Esophagus squamous epithelium (tissue), 5 donors: ENCODE measurements around the gene JPH2. TPM values are rescaled to one million over a fixed set of nuclear protein-coding genes. Genes with fewer than 3 reads are reported as not detected.
A peak's percentile ranks its signal among the peaks of the same experiment; 100 is the strongest.

Source experiments
- DNase-seq: peaks from one replicate; lab custom pipeline; 2025; lab: John Stamatoyannopoulos, UW
- H3K27ac ChIP-seq, 4 donors: fragments of 200-600 bp; sonication (generic); one replicate each; pipeline ENCODE4 v1.5.1; 2016 to 2019; ENCODE audit warnings: mild to moderate bottlenecking in 1 of 4
- H3K27me3 ChIP-seq, 4 donors: fragments of 200-600 bp; sonication (generic); 1 replicate in 3 of 4; 2 replicates in 1 of 4; pipeline versions ENCODE4 v1.5.1 to v1.6.0; 2017 to 2021; ENCODE audit warnings: antibody characterized with exemption in 1 of 4
- H3K36me3 ChIP-seq, 3 donors: fragments of 200-600 bp; sonication (generic); one replicate each; pipeline ENCODE4 v1.5.1; 2016 to 2019
- H3K4me1 ChIP-seq, 3 donors: fragments of 200-600 bp; sonication (generic); one replicate each; pipeline ENCODE4 v1.5.1; 2017 to 2019
- H3K4me3 ChIP-seq, 4 donors: fragments of 200-600 bp; sonication (generic); 1 replicate in 3 of 4; 2 replicates in 1 of 4; pipeline ENCODE4 v1.5.1; 2016 to 2019; ENCODE audit warnings: mild to moderate bottlenecking in 2 of 4, moderate library complexity in 1 of 4
- H3K9me3 ChIP-seq, 3 donors: fragments of 200-600 bp; sonication (generic); one replicate each; pipeline ENCODE4 v1.5.1; 2016 to 2019
- POLR2A ChIP-seq, 4 donors: fragments of 450-650 bp; IDR thresholded peaks; one replicate each; pipeline ENCODE4 v1.6.1; 2017; ENCODE audit warnings: antibody characterized with exemption in 4 of 4, mild to moderate bottlenecking in 4 of 4, moderate library complexity in 3 of 4
- WGBS, 2 donors: methylation state at CpG; one replicate each; pipeline ENCODE4 v1.1.5; 2018; 5-methylcytosine and 5-hydroxymethylcytosine counted together
- intact Hi-C: fragments of 100-400 bp; cut with DNase I; formaldehyde crosslinking; loops from one replicate; pipeline ENCODE4 v1.15.0; 2022
- total RNA-seq, 4 donors: library from RNA; depleted of rRNA; stranded (reverse); fragments of >200 nt; gene quantifications; one replicate each; pipeline ENCODE4 v1.1.0, GENCODE V29; 2016
- TF ChIP-seq, protein P1 (sequence below), 6 experiments: fragments of 450-650 bp in 4 of 6; fragments of 200-600 bp in 2 of 6; sonication (generic) in 2 of 6; IDR thresholded peaks; one replicate each; pipeline ENCODE4 v1.5.1; 2016 to 2019; ENCODE audit warnings: antibody characterized with exemption in 6 of 6, mild to moderate bottlenecking in 4 of 6, moderate library complexity in 4 of 6
- donor health status: DM: yes; HTN: yes; CAD: no.

JPH2 gene
- total RNA-seq, 4 donors from 2014 or later = 2.4 to 32.0 (median 6.8) TPM

DNA sequence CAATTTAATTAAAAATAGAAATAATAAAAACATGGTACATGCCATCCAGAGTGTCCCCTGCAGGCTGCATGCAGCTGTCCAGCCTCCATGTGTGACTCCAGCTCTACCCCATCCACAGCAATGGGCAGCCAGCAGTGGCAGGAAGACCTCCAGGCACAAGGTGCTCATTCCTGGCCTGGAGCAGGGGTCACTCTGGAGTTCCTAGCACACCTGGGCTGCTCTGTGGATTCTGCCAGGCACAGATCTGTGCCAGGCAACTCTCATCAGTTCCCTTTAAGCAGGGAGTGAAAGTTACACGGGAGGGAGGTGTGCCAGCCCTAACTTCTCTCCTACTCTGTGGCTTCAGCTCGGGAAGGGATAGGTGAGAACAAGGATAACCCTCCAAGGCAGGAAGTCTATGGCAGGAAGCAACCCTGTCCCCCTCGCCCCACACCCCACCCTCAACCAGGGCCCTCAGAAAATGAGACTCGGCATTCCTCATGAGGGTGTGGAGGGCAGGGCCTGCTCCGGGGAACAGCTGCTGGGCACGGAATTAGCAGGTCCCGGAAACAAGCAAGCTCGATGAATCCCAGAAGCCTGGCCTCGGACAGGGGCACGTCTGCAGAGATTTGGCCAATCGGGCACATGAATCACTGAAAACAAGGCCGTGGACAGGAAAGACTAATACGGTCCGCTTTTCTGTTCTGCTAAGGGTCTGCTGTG is 10.0 kb downstream of the JPH2 start:
- WGBS, 2 donors = 16 to 27% methylated on average over 4 to 8 of the region's 14 CpGs
- Histone ChIP-seq H3K36me3 (no peaks in the 10 kb centered on the region), H3K4me1 (peaks cover 0 to 23% (median 15%) of the 10 kb centered on the region in 3 donors), H3K27ac (peak overlapping the region; percentile 1 to 87 (median 66)), H3K4me3 (peak overlapping the region in 1 of 4 donors; percentile 38), H3K9me3 (no peaks in the 10 kb centered on the region), H3K27me3 (peaks cover 0 to 38% (median 0%) of the 10 kb centered on the region in 4 donors)
- DNase-seq = no peak
- intact Hi-C loops = loop anchor here (10.0 kb wide), 1 partner anchor 422 kb away; no protein-coding TSS in a partner anchor
- no peak for TF ChIP-seq POLR2A (IDR thresholded peaks at IDR 0.05)
- TF ChIP-seq, protein P1, sequence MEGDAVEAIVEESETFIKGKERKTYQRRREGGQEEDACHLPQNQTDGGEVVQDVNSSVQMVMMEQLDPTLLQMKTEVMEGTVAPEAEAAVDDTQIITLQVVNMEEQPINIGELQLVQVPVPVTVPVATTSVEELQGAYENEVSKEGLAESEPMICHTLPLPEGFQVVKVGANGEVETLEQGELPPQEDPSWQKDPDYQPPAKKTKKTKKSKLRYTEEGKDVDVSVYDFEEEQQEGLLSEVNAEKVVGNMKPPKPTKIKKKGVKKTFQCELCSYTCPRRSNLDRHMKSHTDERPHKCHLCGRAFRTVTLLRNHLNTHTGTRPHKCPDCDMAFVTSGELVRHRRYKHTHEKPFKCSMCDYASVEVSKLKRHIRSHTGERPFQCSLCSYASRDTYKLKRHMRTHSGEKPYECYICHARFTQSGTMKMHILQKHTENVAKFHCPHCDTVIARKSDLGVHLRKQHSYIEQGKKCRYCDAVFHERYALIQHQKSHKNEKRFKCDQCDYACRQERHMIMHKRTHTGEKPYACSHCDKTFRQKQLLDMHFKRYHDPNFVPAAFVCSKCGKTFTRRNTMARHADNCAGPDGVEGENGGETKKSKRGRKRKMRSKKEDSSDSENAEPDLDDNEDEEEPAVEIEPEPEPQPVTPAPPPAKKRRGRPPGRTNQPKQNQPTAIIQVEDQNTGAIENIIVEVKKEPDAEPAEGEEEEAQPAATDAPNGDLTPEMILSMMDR (IDR thresholded peaks at IDR 0.05) = no peak

DNA sequence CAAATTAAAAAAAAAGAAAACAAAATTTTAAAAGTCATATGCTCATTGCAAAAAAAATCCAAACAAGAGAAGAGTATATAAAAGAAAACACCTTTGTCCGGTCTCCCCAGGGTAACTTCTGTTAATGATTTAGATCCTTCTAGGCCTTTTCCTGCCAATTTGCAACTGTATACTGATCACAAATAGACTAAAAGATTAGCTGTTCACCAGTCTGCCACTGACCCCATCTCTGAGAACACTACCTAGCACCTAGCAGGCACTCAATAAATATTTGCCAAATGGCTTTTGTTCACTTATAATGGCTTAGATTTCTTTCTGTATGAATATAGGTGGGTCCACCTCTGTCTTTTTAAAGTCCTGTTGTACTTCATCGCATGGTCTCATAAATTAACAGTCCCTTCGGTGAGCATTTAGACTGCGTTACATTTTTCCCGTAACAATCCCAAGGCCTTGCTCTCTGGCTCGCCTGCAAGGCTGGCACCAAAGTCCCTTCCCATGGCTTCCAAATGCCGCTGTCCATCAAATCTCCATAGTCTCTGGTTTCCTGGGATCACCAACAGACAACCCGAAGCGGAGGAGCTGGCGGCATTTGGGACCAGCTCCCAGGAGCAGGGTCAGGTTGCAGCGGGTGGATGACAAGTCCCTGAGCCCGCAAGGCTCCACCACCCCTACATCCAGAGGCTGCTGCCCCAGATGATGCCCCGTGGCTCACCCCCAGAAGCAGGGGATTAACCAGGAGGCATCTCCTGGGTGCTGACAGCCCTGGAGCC is 11.8 kb downstream of the JPH2 start:
- Histone ChIP-seq H3K36me3 (no peaks in the 10 kb centered on the region), H3K27ac (peak overlapping the region in 3 of 4 donors; percentile 14 to 65 (median 60)), H3K9me3 (no peaks in the 10 kb centered on the region), H3K4me1 (peaks cover 0 to 28% (median 15%) of the 10 kb centered on the region in 3 donors), H3K4me3 (no peak overlapping the region), H3K27me3 (peaks cover 0 to 28% (median 0%) of the 10 kb centered on the region in 4 donors)
- intact Hi-C loops = loop anchor here (10.0 kb wide), 1 partner anchor 420 kb away; no protein-coding TSS in a partner anchor
- TF ChIP-seq, protein P1 (IDR thresholded peaks at IDR 0.05) = no peak
- TF ChIP-seq POLR2A (IDR thresholded peaks at IDR 0.05) = no peak
- no peak for DNase-seq
- WGBS, 2 donors = 83 to 88% methylated on average over 7 to 13 of the region's 13 CpGs

DNA sequence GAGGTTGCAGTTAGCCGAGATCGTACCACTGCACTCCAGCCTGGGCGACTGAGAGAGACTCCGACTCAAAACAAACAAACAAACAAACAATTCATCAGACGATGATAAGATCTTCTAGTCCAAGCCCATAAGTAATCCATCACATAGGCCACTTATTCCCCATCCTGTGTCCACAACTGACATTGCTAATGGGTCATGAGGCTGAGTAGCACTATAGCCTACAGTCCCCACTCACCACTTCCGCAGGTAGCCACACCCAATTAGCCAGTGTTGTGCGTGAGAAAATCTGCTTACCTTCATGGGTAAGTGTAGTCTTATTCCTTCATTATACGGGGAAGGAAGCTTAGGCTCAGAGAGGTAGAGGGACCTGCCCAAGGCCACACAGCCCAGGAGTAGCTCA is 13.1 kb downstream of the JPH2 start:
- Histone ChIP-seq H3K9me3 (no peaks in the 10 kb centered on the region), H3K36me3 (no peaks in the 10 kb centered on the region), H3K4me3 (no peak overlapping the region), H3K27me3 (peaks cover 0 to 26% (median 0%) of the 10 kb centered on the region in 4 donors), H3K27ac (peak overlapping the region in 2 of 4 donors; percentile 30 to 34), H3K4me1 (peaks cover 0 to 28% (median 15%) of the 10 kb centered on the region in 3 donors)
- DNase-seq = no peak
- TF ChIP-seq, protein P1 (IDR thresholded peaks at IDR 0.05) = no peak
- no peak for TF ChIP-seq POLR2A (IDR thresholded peaks at IDR 0.05)
- intact Hi-C loops = loop anchor here (10.0 kb wide), 1 partner anchor 419 kb away; no protein-coding TSS in a partner anchor
- 68 to 69% methylated on average over 7 to 8 of the region's 8 CpGs for WGBS, 2 donors

DNA sequence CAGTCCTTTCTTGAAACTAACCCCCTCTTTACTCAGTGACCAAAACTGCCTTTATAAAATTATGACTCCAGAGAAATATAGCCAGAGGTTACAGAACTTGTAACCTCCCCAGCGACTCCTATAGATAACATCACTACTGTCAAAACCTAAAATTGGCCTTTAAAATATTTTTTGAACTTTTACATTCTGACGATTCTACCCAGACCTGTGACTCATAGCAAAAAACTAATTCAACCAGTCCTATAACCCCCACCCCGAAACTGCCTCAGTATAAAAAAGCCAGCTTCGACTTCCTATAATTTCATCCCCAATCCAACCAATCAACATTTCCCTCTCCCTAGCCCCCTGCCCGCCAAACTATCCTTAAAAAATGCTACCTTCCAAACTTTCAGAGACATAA is 13.9 kb downstream of the JPH2 start:
- DNase-seq = no peak
- Histone ChIP-seq H3K4me1 (peaks cover 0 to 28% (median 15%) of the 10 kb centered on the region in 3 donors), H3K27ac (peak overlapping the region in 2 of 4 donors; percentile 30 to 34), H3K4me3 (no peak overlapping the region), H3K36me3 (no peaks in the 10 kb centered on the region), H3K9me3 (no peaks in the 10 kb centered on the region), H3K27me3 (peaks cover 0 to 26% (median 0%) of the 10 kb centered on the region in 4 donors)
- no peak for TF ChIP-seq POLR2A (IDR thresholded peaks at IDR 0.05)
- TF ChIP-seq, protein P1 (IDR thresholded peaks at IDR 0.05) = no peak
- 58 to 62% methylated on average over 5 of the region's 5 CpGs for WGBS, 2 donors
- intact Hi-C loops = loop anchor here (10.0 kb wide), 1 partner anchor 418 kb away; no protein-coding TSS in a partner anchor
